Panc1 (cell line): ENCODE data around the gene CAPS. TPM values are rescaled to one million over a fixed set of nuclear protein-coding genes. Genes with fewer than 3 reads are reported as not detected.

Experiments used
- ATAC-seq: fragments of 200-7000 bp; cut with Tn5 transposase; 2 replicates; pipeline ENCODE4 v1.9.1; 2020; ENCODE audit warnings: mild to moderate bottlenecking, moderate library complexity
- Bru-seq: library from RNA; stranded (reverse); fragments of 400-500 nt; gene quantifications from one replicate; lab custom pipeline; 2021; lab: Mats Ljungman, UMichigan
- BruChase-seq, 2 experiments: library from RNA; stranded (reverse); fragments of 400-500 nt; gene quantifications; one replicate each; lab custom pipeline; 2021; lab: Mats Ljungman, UMichigan
- BruUV-seq: library from RNA; stranded (reverse); fragments of 400-500 nt; replicated peaks from 2 replicates; lab custom pipeline; 2021; lab: Mats Ljungman, UMichigan
- CTCF ChIA-PET: fragments of 300-600 bp; sonication (Branson Sonifier 250); formaldehyde crosslinking; loops from one replicate; lab custom pipeline; 2022; ENCODE audit warnings: antibody characterized with exemption; lab: Charles Lee
- POLR2A ChIA-PET: fragments of 300-600 bp; sonication (Branson Sonifier 250); formaldehyde crosslinking; loops from one replicate; lab custom pipeline; 2022; ENCODE audit warnings: antibody characterized with exemption; lab: Charles Lee
- DNase-seq: peaks from one replicate; pipeline ENCODE4 v3.0.0-alpha.2; 2010; ENCODE audit warnings: low read depth, low spot score
- H3K27ac ChIP-seq: 2 replicates; pipeline ENCODE4 v1.5.1; 2011; ENCODE audit warnings: mild to moderate bottlenecking, low read length, inconsistent platforms
- H3K27me3 ChIP-seq: fragments of 200-500 bp; sonication (Bioruptor generic); 2 replicates; pipeline ENCODE4 v1.6.0; 2014; ENCODE audit warnings: low read length, inconsistent platforms; ENCODE audit not compliant: control insufficient read depth, insufficient read depth
- H3K36me3 ChIP-seq: fragments of 200-500 bp; sonication (Bioruptor generic); 2 replicates; pipeline ENCODE4 v1.5.1; 2014; ENCODE audit warnings: inconsistent platforms, mild to moderate bottlenecking, low read length, moderate library complexity; ENCODE audit not compliant: control insufficient read depth, insufficient read depth
- H3K4me1 ChIP-seq: 2 replicates; pipeline ENCODE4 v1.5.1; 2011; ENCODE audit warnings: inconsistent platforms, mild to moderate bottlenecking, low read length, moderate library complexity; ENCODE audit not compliant: control insufficient read depth, insufficient read depth
- H3K4me3 ChIP-seq, 2 experiments: 2 replicates each; pipeline ENCODE4 v1.5.1; 2011 to 2012; ENCODE audit warnings: low read depth in 2 of 2, low read length in 2 of 2, mild to moderate bottlenecking in 2 of 2, inconsistent platforms in 1 of 2, moderate library complexity in 1 of 2
- H3K9me3 ChIP-seq: fragments of 200-500 bp; sonication (Bioruptor generic); 2 replicates; pipeline ENCODE4 v1.5.1; 2014; ENCODE audit warnings: low read depth, mild to moderate bottlenecking, inconsistent platforms, low read length, moderate library complexity; ENCODE audit not compliant: control insufficient read depth, insufficient read depth
- POLR2AphosphoS5 ChIP-seq: IDR thresholded peaks from 2 replicates; pipeline ENCODE4 v1.6.1; 2012; ENCODE audit warnings: mild to moderate bottlenecking, low read depth, low read length, moderate library complexity
- SIN3A ChIP-seq: IDR thresholded peaks from 2 replicates; pipeline ENCODE4 v1.6.1; 2012; ENCODE audit warnings: low read depth, mild to moderate bottlenecking, low read length, moderate library complexity, borderline replicate concordance; ENCODE audit not compliant: insufficient read depth
- TCF7L2 ChIP-seq: IDR thresholded peaks from 2 replicates; pipeline ENCODE4 v1.6.1; 2011; ENCODE audit warnings: mild to moderate bottlenecking, low read depth, low read length, inconsistent platforms
- in situ Hi-C: cut with HindIII; loops from 2 replicates; pipeline ENCODE4 v1.10.0; 2016; ENCODE audit warnings: low sequenced_read_pairs, low pct_unique_long_range_greater_than_20kb
- intact Hi-C: fragments of 100-400 bp; cut with micrococcal nuclease; formaldehyde crosslinking; loops from one replicate; pipeline ENCODE4 v1.10.0; 2022; ENCODE audit not compliant: unreplicated experiment
- long read RNA-seq: library from polyadenylated mRNA; unstranded; transcript quantifications from one replicate; pipeline ENCODE4 v2.0.0, GENCODE V29; 2021; ENCODE audit not compliant: unreplicated experiment
- polyA plus RNA-seq: library from polyadenylated mRNA; unstranded; fragments of >200 nt; gene quantifications from one replicate; pipeline ENCODE4 v1.2.1, GENCODE V29; 2012; ENCODE audit warnings: missing spikeins; ENCODE audit not compliant: insufficient read length
- total RNA-seq: library from RNA; stranded (reverse); gene quantifications from one replicate; pipeline ENCODE4 v1.2.1, GENCODE V29; 2021; ENCODE audit not compliant: unreplicated experiment
- TF ChIP-seq, protein P1 (sequence below): fragments of 450-650 bp; IDR thresholded peaks from 2 replicates; pipeline ENCODE4 v1.5.1; 2017; ENCODE audit warnings: mild to moderate bottlenecking
- TF ChIP-seq, protein P2 (sequence below), 2 experiments: IDR thresholded peaks; 2 replicates each; pipeline ENCODE4 v1.6.1; 2011 to 2012; ENCODE audit warnings: low read depth in 2 of 2, control low read depth in 1 of 2, low read length in 1 of 2, mild to moderate bottlenecking in 1 of 2, moderate library complexity in 1 of 2; ENCODE audit not compliant: insufficient read depth in 1 of 2

The CAPS gene
- total RNA-seq (9.2 TPM), Bru-seq, nascent RNA (percentile 54 among the genes with signal in this experiment), BruChase-seq, experiment 1, labeled RNA remaining after a 2-hour chase (percentile 68 among the genes with signal in this experiment), BruChase-seq, experiment 2, labeled RNA remaining after a 6-hour chase (percentile 81 among the genes with signal in this experiment)
- polyA plus RNA-seq, result 9.1 TPM
- long read RNA-seq, partial matches to known transcripts, result 0 of 5 reads
- long read RNA-seq, other reads (novel, unspliced or antisense), result 3 of 5 reads

DNA sequence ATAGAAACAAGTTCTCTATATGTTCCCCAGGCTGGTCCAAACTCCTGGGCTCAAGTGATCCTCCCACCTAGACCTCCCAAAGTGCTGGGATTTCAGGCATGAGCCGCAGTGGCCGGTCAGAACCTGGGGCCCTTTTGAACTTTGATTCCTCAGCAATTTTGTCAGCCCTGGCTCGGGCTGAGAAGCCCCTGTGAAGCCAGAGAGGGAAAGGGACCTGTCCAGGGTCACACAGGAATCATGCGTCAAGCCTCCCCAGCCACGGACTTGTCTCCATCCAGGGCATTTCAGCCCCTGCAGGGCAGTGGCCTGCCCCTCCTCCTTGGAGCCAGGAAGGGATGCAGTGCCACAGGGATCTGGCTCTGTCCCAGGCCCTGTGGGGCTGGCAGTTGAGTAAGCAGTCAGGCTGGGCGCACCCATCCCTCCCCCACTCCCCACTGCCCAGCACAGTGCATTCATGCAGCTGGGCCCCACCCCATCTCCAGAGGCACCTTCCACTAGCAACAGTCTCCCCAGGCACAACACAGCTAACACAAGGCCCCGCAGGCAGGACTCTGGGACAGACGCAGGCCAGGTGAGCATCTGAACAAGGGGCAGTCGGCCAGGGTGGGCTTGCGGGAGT, at the start of gene CAPS:
TSS of gene CAPS (plus strand) at position 516 of the 619 bp plus-strand sequence. CDS start 153 bp downstream, outside the sequence.
- intact Hi-C loops (no loop called here), in situ Hi-C loops (no loop called here)
- H3K36me3 ChIP-seq, result no peaks in the 10 kb centered on the region
- ATAC-seq, result peak; percentile 72
- peaks cover 7% of the 10 kb centered on the region for H3K4me1 ChIP-seq
- CTCF ChIA-PET, result no interaction called here
- TF ChIP-seq, protein P1, sequence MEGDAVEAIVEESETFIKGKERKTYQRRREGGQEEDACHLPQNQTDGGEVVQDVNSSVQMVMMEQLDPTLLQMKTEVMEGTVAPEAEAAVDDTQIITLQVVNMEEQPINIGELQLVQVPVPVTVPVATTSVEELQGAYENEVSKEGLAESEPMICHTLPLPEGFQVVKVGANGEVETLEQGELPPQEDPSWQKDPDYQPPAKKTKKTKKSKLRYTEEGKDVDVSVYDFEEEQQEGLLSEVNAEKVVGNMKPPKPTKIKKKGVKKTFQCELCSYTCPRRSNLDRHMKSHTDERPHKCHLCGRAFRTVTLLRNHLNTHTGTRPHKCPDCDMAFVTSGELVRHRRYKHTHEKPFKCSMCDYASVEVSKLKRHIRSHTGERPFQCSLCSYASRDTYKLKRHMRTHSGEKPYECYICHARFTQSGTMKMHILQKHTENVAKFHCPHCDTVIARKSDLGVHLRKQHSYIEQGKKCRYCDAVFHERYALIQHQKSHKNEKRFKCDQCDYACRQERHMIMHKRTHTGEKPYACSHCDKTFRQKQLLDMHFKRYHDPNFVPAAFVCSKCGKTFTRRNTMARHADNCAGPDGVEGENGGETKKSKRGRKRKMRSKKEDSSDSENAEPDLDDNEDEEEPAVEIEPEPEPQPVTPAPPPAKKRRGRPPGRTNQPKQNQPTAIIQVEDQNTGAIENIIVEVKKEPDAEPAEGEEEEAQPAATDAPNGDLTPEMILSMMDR, result no peak
- TF ChIP-seq POLR2AphosphoS5, result 0 out of 2 replicates have a peak, but pooled peaks have one; percentile 26
- no peak for DNase-seq
- no peaks in the 10 kb centered on the region for H3K9me3 ChIP-seq
- no peaks in the 10 kb centered on the region for H3K27me3 ChIP-seq
- BruUV-seq, result no TSS peak
- POLR2A ChIA-PET, result interaction anchor here (0.7 kb wide), 1 partner anchor 1192 kb away, joined by 6 read pairs; no protein-coding TSS in a partner anchor
- H3K27ac ChIP-seq, result no peak within 1 kb of the TSS
- H3K4me3 ChIP-seq, result no peak within 1 kb of the TSS

DNA sequence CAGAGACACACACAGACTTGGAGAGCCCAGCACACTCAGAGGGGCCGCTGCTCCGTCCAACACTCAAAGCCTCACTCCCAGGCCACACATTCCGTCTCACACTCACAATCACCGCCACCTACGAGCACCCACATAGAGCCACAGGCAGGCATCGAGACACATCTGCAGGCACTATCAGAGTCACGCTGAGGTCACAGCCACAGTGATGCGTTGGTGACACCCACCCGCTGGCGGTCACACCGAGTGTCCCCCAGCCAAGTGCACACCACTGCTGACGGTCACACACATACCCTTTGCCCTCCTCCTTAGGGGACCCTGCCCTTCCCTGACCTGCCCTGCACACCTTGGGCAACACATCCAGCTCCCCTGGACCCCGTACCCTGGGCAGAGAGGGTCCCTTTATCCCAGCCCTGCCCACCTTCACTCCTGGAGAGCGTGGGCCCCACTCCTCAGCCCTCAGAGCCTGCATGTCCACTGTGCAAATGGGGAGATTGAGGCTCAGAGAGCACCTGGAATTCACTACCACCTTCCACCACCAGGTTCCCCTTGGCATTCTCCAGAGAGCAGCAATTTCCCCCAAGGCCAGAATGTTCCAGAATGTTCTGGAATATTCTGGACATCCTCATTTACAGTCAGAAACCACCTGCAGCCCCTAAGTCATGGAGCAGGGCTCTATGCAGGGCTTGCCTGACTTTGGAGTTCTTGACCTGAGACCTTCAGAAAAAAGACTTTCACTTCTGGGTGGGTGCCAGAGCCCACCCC, 49.1 kb upstream of the CAPS start:
- Histone ChIP-seq H3K9me3 (no peaks in the 10 kb centered on the region), H3K36me3 (no peaks in the 10 kb centered on the region), H3K4me1 (no peaks in the 10 kb centered on the region), H3K27me3 (no peaks in the 10 kb centered on the region), H3K4me3 (no peak overlapping the region), H3K27ac (no peak overlapping the region)
- intact Hi-C loops (no loop called here), in situ Hi-C loops (no loop called here)
- no TSS peak for BruUV-seq
- POLR2A ChIA-PET, result no interaction called here
- CTCF ChIA-PET, result no interaction called here
- no peak for ATAC-seq
- DNase-seq, result no peak
- TF ChIP-seq, protein P1, result no peak
- TF ChIP-seq, protein P2, sequence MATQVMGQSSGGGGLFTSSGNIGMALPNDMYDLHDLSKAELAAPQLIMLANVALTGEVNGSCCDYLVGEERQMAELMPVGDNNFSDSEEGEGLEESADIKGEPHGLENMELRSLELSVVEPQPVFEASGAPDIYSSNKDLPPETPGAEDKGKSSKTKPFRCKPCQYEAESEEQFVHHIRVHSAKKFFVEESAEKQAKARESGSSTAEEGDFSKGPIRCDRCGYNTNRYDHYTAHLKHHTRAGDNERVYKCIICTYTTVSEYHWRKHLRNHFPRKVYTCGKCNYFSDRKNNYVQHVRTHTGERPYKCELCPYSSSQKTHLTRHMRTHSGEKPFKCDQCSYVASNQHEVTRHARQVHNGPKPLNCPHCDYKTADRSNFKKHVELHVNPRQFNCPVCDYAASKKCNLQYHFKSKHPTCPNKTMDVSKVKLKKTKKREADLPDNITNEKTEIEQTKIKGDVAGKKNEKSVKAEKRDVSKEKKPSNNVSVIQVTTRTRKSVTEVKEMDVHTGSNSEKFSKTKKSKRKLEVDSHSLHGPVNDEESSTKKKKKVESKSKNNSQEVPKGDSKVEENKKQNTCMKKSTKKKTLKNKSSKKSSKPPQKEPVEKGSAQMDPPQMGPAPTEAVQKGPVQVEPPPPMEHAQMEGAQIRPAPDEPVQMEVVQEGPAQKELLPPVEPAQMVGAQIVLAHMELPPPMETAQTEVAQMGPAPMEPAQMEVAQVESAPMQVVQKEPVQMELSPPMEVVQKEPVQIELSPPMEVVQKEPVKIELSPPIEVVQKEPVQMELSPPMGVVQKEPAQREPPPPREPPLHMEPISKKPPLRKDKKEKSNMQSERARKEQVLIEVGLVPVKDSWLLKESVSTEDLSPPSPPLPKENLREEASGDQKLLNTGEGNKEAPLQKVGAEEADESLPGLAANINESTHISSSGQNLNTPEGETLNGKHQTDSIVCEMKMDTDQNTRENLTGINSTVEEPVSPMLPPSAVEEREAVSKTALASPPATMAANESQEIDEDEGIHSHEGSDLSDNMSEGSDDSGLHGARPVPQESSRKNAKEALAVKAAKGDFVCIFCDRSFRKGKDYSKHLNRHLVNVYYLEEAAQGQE (IDR thresholded peaks at IDR 0.05; ENCODE audit: insufficient read depth in 1 of 2, low read depth in 2 of 2, low read length in 1 of 2), result no peak
- TF ChIP-seq POLR2AphosphoS5, result no peak
- no peak for TF ChIP-seq SIN3A
- no peak for TF ChIP-seq TCF7L2
